Measurements from ENCODE around the gene GGCX. TPM values are rescaled to one million over a fixed set of nuclear protein-coding genes. Genes with fewer than 3 reads are reported as not detected.

The GGCX gene
- total and polyA plus RNA-seq, 8 donors, result 15.7 to 43.4 (median 27.1) TPM

DNA sequence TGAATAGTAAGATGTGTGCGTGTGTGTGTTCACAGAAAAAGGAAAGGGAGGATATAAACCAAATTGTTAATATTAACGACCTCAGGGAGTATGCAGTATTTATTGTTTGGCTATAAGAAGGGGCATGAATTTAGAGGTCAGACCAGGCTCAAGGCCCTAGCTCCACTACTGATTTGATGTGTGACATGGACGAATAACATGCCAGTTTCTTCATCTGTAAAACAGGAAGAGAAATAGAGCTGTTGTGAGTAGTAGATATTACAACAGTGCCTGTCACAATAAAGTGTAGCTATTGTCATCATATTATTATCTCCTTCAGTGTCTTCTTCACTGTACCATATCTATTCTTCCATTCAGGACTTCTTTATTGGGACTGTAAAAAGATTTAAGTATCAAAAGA is 26.4 kb downstream of the GGCX start:
- peak overlapping the region in 3 of 4 donors; percentile 46 to 99 (median 69) for H3K27ac ChIP-seq

DNA sequence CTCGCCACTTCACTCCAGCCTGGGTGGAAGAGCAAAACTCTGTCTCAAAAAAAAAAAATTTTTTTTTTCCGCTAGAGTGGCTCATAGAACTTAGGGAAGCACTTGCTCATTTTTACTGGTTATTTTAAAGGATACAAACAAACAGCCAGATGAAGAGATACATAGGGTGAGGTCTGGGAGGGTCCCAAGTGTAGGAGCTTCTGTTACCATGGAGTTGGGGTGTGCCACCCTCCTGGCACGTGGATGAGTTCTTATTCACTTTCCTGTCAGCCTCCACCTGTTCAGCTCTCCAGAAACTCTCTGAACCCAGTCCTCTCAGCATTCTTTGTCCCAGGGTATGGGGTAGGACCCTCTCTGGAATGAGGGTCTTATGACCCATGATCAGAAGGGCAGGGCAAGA is 27.2 kb downstream of the GGCX start:
- Histone ChIP-seq H3K36me3 (no peaks in the 10 kb centered on the region), H3K4me1 (peaks cover 9 to 25% (median 22%) of the 10 kb centered on the region in 3 donors), H3K27me3 (no peaks in the 10 kb centered on the region), H3K4me3 (no peak overlapping the region), H3K9me3 (no peaks in the 10 kb centered on the region), H3K27ac (no peak overlapping the region)
- intact Hi-C loops (cut with DNase I), result loop anchor here in 1 of 3 donors (10.0 kb wide), 1 partner anchor 59 kb away; no protein-coding TSS in a partner anchor
- DNase-seq, result no peak
- TF ChIP-seq, protein P1, sequence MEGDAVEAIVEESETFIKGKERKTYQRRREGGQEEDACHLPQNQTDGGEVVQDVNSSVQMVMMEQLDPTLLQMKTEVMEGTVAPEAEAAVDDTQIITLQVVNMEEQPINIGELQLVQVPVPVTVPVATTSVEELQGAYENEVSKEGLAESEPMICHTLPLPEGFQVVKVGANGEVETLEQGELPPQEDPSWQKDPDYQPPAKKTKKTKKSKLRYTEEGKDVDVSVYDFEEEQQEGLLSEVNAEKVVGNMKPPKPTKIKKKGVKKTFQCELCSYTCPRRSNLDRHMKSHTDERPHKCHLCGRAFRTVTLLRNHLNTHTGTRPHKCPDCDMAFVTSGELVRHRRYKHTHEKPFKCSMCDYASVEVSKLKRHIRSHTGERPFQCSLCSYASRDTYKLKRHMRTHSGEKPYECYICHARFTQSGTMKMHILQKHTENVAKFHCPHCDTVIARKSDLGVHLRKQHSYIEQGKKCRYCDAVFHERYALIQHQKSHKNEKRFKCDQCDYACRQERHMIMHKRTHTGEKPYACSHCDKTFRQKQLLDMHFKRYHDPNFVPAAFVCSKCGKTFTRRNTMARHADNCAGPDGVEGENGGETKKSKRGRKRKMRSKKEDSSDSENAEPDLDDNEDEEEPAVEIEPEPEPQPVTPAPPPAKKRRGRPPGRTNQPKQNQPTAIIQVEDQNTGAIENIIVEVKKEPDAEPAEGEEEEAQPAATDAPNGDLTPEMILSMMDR (IDR thresholded peaks at IDR 0.05), result no peak
- no peak for FAIRE-seq
- 79 to 88% methylated on average over 3 of the region's 3 CpGs for WGBS, 2 donors
- ATAC-seq, result no peak

More for the DNA sequence above, 26.4 kb downstream of the GGCX start:
- Histone ChIP-seq H3K27me3 (no peaks in the 10 kb centered on the region), H3K36me3 (no peaks in the 10 kb centered on the region), H3K9me3 (no peaks in the 10 kb centered on the region), H3K4me1 (peaks cover 9 to 25% (median 22%) of the 10 kb centered on the region in 3 donors), H3K4me3 (no peak overlapping the region)
- ATAC-seq (no peak), DNase-seq (no peak), FAIRE-seq (no peak)
- TF ChIP-seq, protein P1 (IDR thresholded peaks at IDR 0.05), result no peak
- 67 to 71% methylated on average over 3 of the region's 3 CpGs for WGBS, 2 donors
- intact Hi-C loops (cut with DNase I), result loop anchor here in 1 of 3 donors (10.0 kb wide), 1 partner anchor 60 kb away; no protein-coding TSS in a partner anchor

DNA sequence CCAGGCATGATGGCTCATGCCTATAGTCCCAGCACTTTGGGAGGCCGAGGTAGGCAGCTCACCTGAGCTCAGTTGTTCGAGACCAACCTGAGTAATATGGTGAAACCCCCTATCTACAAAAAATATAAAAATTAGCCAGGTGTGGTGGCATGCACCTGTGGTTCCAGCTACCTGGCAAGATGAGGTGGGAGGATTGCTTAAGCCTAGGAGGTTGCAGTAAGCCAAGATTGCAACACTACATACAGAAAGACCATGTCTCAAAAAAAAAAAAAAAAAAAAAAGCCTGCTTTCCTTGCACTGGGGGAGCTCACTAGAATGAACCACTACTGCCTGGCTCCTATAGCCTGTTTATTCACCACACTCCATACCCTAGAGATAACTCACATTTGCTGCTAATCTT is 29.7 kb downstream of the GGCX start:
- Histone ChIP-seq H3K27ac (peak overlapping the region in 1 of 4 donors; percentile 12), H3K4me1 (peaks cover 0 to 16% (median 12%) of the 10 kb centered on the region in 3 donors), H3K9me3 (no peaks in the 10 kb centered on the region), H3K36me3 (no peaks in the 10 kb centered on the region), H3K4me3 (no peak overlapping the region), H3K27me3 (no peaks in the 10 kb centered on the region)
- FAIRE-seq, result no peak
- ATAC-seq, result peak in 2 of 4 donors; percentile 26 to 42
- TF ChIP-seq, protein P1 (IDR thresholded peaks at IDR 0.05), result no peak
- WGBS, 2 donors, result 71 to 98% methylated on average over 2 of the region's 2 CpGs
- intact Hi-C loops (cut with DNase I), result loop anchor here in 1 of 3 donors (10.0 kb wide), 1 partner anchor 57 kb away; no protein-coding TSS in a partner anchor
- DNase-seq, result no peak

DNA sequence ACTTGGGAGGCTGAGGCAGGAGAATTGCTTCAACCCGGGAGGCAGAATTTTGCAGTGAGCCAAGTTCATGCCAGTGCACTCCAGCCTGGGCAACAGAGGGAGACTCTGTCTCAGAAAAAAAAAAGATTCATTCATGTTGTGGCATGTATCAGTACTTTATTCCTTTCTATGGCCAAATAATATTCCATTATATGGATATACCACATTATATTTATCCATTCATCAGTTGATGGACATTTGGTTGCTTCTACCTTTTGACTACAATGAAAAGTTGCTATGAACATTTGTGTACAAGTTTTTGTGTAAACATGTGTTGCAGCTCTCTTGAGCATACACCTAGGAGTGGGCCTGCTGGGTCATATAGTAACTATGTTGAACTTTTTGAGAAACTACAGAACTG is 31.5 kb downstream of the GGCX start:
- FAIRE-seq, result no peak
- Histone ChIP-seq H3K9me3 (no peaks in the 10 kb centered on the region), H3K27ac (no peak overlapping the region), H3K36me3 (no peaks in the 10 kb centered on the region), H3K4me1 (peaks cover 0 to 2% (median 1%) of the 10 kb centered on the region in 3 donors), H3K4me3 (no peak overlapping the region), H3K27me3 (no peaks in the 10 kb centered on the region)
- DNase-seq, result no peak
- no peak for ATAC-seq
- WGBS, 2 donors, result 94 to 100% methylated on average over 1 of the region's 1 CpG
- intact Hi-C loops (cut with DNase I), result loop anchor here in 1 of 3 donors (10.0 kb wide), 1 partner anchor 55 kb away; no protein-coding TSS in a partner anchor
- TF ChIP-seq, protein P1 (IDR thresholded peaks at IDR 0.05), result no peak

DNA sequence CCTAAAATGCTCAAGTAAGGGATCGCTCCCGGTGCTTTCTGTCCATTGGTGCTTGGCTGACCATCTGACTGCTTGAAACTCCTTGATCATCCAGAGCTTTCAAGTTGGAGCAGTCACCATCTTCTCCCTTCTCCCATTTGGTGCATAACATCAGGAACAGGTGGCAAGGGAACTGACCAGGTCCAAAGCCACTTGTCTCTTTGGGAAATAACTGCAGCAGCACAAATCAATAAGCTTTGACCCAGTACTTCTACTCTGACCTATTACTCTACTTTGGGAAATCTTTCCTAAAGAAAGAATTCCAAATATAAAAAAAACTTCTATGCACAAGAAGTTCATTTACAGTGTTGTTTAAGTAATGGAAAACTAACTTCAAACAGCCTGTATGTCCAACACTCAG is 32.9 kb downstream of the GGCX start:
- TF ChIP-seq, protein P1 (IDR thresholded peaks at IDR 0.05), result no peak
- no peak for ATAC-seq
- intact Hi-C loops (cut with DNase I), result no loop called here

More for the DNA sequence above, 32.9 kb downstream of the GGCX start:
- Histone ChIP-seq H3K27ac (no peak overlapping the region), H3K4me1 (peaks cover 0 to 12% (median 6%) of the 10 kb centered on the region in 3 donors), H3K9me3 (no peaks in the 10 kb centered on the region), H3K27me3 (no peaks in the 10 kb centered on the region), H3K4me3 (no peak overlapping the region), H3K36me3 (no peaks in the 10 kb centered on the region)
- 91 to 93% methylated on average over 2 of the region's 2 CpGs for WGBS, 2 donors
- DNase-seq, result no peak
- no peak for FAIRE-seq

Measured in pancreas (tissue), 10 donors.